Activated CD4-positive, alpha-beta T cell treated with anti-CD3 and anti-CD28 coated beads, Interleukin-2, amount 10 ng/mL, durations not matched to agents 7 days and 5 days (primary cell): ENCODE results near the gene BCL2. TPM values are rescaled to one million over a fixed set of nuclear protein-coding genes. Genes with fewer than 3 reads are reported as not detected.
A peak's percentile ranks its signal among the peaks of the same experiment; 100 is the strongest.

ENCODE experiments used
- CTCF ChIA-PET: fragments of 350-600 bp; sonication (Branson Sonifier 250); formaldehyde crosslinking; loops from one replicate; lab custom pipeline; 2021; ENCODE audit warnings: antibody characterized with exemption; lab: Charles Lee
- POLR2A ChIA-PET: fragments of 350-600 bp; sonication (Branson Sonifier 250); formaldehyde crosslinking; loops from one replicate; lab custom pipeline; 2021; ENCODE audit warnings: antibody characterized with exemption; lab: Charles Lee
- DNase-seq: peaks from one replicate; pipeline ENCODE4 v3.0.0-alpha.2; 2020
- H3K27ac Mint-ChIP-seq: one replicate; pipeline ENCODE4 v1.8.0; 2021; ENCODE audit warnings: mild to moderate bottlenecking, moderate library complexity, mixed read lengths
- H3K27me3 Mint-ChIP-seq: one replicate; pipeline ENCODE4 v1.8.0; 2021; ENCODE audit warnings: mixed read lengths
- H3K36me3 Mint-ChIP-seq: one replicate; pipeline ENCODE4 v1.8.0; 2021; ENCODE audit warnings: low read depth, mixed read lengths
- H3K4me1 Mint-ChIP-seq: one replicate; pipeline ENCODE4 v1.8.0; 2021; ENCODE audit warnings: mixed read lengths
- H3K4me3 Mint-ChIP-seq: one replicate; pipeline ENCODE4 v1.8.0; 2021; ENCODE audit warnings: mild to moderate bottlenecking, moderate library complexity, mixed read lengths
- H3K9me3 Mint-ChIP-seq: one replicate; pipeline ENCODE4 v1.8.0; 2021; ENCODE audit warnings: mixed read lengths
- total RNA-seq, 2 experiments: library from RNA; stranded (reverse); gene quantifications; one replicate each; pipeline ENCODE4 v1.2.3, GENCODE V29; 2021

Gene BCL2
- total RNA-seq, 2 experiments from 2014 or later: 113 to 119 TPM

- Mint-ChIP-seq H3K4me1 (peaks cover 48% of the 10 kb centered on the region), H3K4me3 (no peak overlapping the region), H3K9me3 (no peaks in the 10 kb centered on the region), H3K27me3 (no peaks in the 10 kb centered on the region), H3K36me3 (peaks cover 57% of the 10 kb centered on the region), H3K27ac (no peak overlapping the region)
- DNase-seq: no peak
- CTCF ChIA-PET: interaction anchor here (0.5 to 0.6 kb wide), 2 partner anchors 56 to 345 kb away, joined by 3 to 4 read pairs; no protein-coding TSS in a partner anchor
- POLR2A ChIA-PET: no interaction called here
Measured at GRCh38 chr18:63146828-63147409, 172.7 kb downstream of the BCL2 start.

GRCh38 chr18:63145851-63146555, 173.6 kb downstream of the BCL2 start:
- CTCF ChIA-PET: interaction anchor here (0.5 to 1.0 kb wide), 4 partner anchors 8 to 345 kb away, joined by 3 to 4 read pairs (median 3); no protein-coding TSS in a partner anchor
- H3K9me3 Mint-ChIP-seq: no peaks in the 10 kb centered on the region

GRCh38 chr18:63145166-63145850, 174.3 kb downstream of the BCL2 start:
- Mint-ChIP-seq H3K27me3 (no peaks in the 10 kb centered on the region), H3K4me1 (peaks cover 47% of the 10 kb centered on the region), H3K9me3 (no peaks in the 10 kb centered on the region), H3K36me3 (peaks cover 66% of the 10 kb centered on the region), H3K4me3 (no peak overlapping the region), H3K27ac (no peak overlapping the region)
- ChIA-PET POLR2A (no interaction called here), CTCF (interaction anchor here (0.6 to 4.2 kb wide), 4 partner anchors 9 to 173 kb away, joined by 3 to 16 read pairs (median 4); no protein-coding TSS in a partner anchor)
- DNase-seq: no peak

More at GRCh38 chr18:63145851-63146555, 173.6 kb downstream of the BCL2 start:
- POLR2A ChIA-PET: no interaction called here
- H3K36me3 Mint-ChIP-seq: peaks cover 64% of the 10 kb centered on the region
- peaks cover 47% of the 10 kb centered on the region for H3K4me1 Mint-ChIP-seq
- H3K4me3 Mint-ChIP-seq: no peak overlapping the region
- H3K27me3 Mint-ChIP-seq: no peaks in the 10 kb centered on the region
- DNase-seq: no peak
- H3K27ac Mint-ChIP-seq: peak overlapping the region; percentile 58

- peaks cover 51% of the 10 kb centered on the region for H3K4me1 Mint-ChIP-seq
- POLR2A ChIA-PET: no interaction called here
- CTCF ChIA-PET: interaction anchor here (2.5 to 4.2 kb wide), 2 partner anchors 13 to 173 kb away, joined by 8 to 16 read pairs; no protein-coding TSS in a partner anchor
- H3K27ac Mint-ChIP-seq: no peak overlapping the region
- H3K4me3 Mint-ChIP-seq: no peak overlapping the region
- no peaks in the 10 kb centered on the region for H3K27me3 Mint-ChIP-seq
- peaks cover 66% of the 10 kb centered on the region for H3K36me3 Mint-ChIP-seq
- H3K9me3 Mint-ChIP-seq: no peaks in the 10 kb centered on the region
- DNase-seq: no peak
Measured at GRCh38 chr18:63144748-63145147, 174.8 kb downstream of the BCL2 start.

- CTCF ChIA-PET: interaction anchor here (0.6 to 4.2 kb wide), 9 partner anchors 10 to 180 kb away, joined by 3 to 16 read pairs (median 6); no protein-coding TSS in a partner anchor
- Mint-ChIP-seq H3K9me3 (no peaks in the 10 kb centered on the region), H3K4me1 (peaks cover 61% of the 10 kb centered on the region), H3K27ac (no peak overlapping the region), H3K36me3 (peaks cover 61% of the 10 kb centered on the region), H3K27me3 (no peaks in the 10 kb centered on the region), H3K4me3 (no peak overlapping the region)
- no peak for DNase-seq
- POLR2A ChIA-PET: no interaction called here
Measured at GRCh38 chr18:63143330-63143771, 176.2 kb downstream of the BCL2 start.

GRCh38 chr18:63142594-63143225, 176.9 kb downstream of the BCL2 start:
- DNase-seq: no peak
- Mint-ChIP-seq H3K4me1 (peaks cover 67% of the 10 kb centered on the region), H3K27me3 (no peaks in the 10 kb centered on the region), H3K27ac (peak overlapping the region; percentile 51), H3K36me3 (peaks cover 56% of the 10 kb centered on the region), H3K9me3 (no peaks in the 10 kb centered on the region), H3K4me3 (no peak overlapping the region)
- POLR2A ChIA-PET: no interaction called here
- CTCF ChIA-PET: interaction anchor here (0.6 to 4.2 kb wide), 9 partner anchors 11 to 180 kb away, joined by 3 to 16 read pairs (median 6); no protein-coding TSS in a partner anchor

GRCh38 chr18:63141778-63142176, 177.8 kb downstream of the BCL2 start:
- Mint-ChIP-seq H3K4me1 (peaks cover 74% of the 10 kb centered on the region), H3K36me3 (peaks cover 54% of the 10 kb centered on the region), H3K27ac (no peak overlapping the region), H3K9me3 (no peaks in the 10 kb centered on the region), H3K4me3 (no peak overlapping the region), H3K27me3 (no peaks in the 10 kb centered on the region)
- DNase-seq: no peak
- POLR2A ChIA-PET: no interaction called here
- CTCF ChIA-PET: interaction anchor here (1.3 to 4.2 kb wide), 3 partner anchors 14 to 181 kb away, joined by 5 to 16 read pairs (median 5); no protein-coding TSS in a partner anchor

- Mint-ChIP-seq H3K9me3 (no peaks in the 10 kb centered on the region), H3K36me3 (peaks cover 58% of the 10 kb centered on the region), H3K4me3 (no peak overlapping the region), H3K27ac (peak overlapping the region; percentile 34), H3K27me3 (no peaks in the 10 kb centered on the region), H3K4me1 (peaks cover 80% of the 10 kb centered on the region)
- ChIA-PET POLR2A (no interaction called here), CTCF (interaction anchor here (0.6 to 4.2 kb wide), 7 partner anchors 9 to 245 kb away, joined by 3 to 16 read pairs (median 4); no protein-coding TSS in a partner anchor)
- no peak for DNase-seq
Measured at GRCh38 chr18:63140997-63141777, 178.4 kb downstream of the BCL2 start.

GRCh38 chr18:63140038-63140450, 179.5 kb downstream of the BCL2 start:
- no peak for DNase-seq
- Mint-ChIP-seq H3K9me3 (peaks cover 2% of the 10 kb centered on the region), H3K27me3 (no peaks in the 10 kb centered on the region), H3K4me3 (no peak overlapping the region), H3K4me1 (peaks cover 85% of the 10 kb centered on the region), H3K27ac (no peak overlapping the region), H3K36me3 (peaks cover 65% of the 10 kb centered on the region)
- ChIA-PET CTCF (interaction anchor here (1.0 to 1.3 kb wide), 3 partner anchors 8 to 57 kb away, joined by 3 to 4 read pairs (median 3); no protein-coding TSS in a partner anchor), POLR2A (no interaction called here)

- DNase-seq: peak; percentile 16
Measured at GRCh38 chr18:63138436-63139340, 180.9 kb downstream of the BCL2 start.

More at GRCh38 chr18:63138436-63139340, 180.9 kb downstream of the BCL2 start:
- ChIA-PET POLR2A (no interaction called here), CTCF (interaction anchor here (0.6 to 2.0 kb wide), 9 partner anchors 9 to 599 kb away, joined by 3 to 6 read pairs (median 3); no protein-coding TSS in a partner anchor)
- peaks cover 79% of the 10 kb centered on the region for H3K4me1 Mint-ChIP-seq
- peaks cover 62% of the 10 kb centered on the region for H3K36me3 Mint-ChIP-seq
- H3K4me3 Mint-ChIP-seq: peak overlapping the region; percentile 62
- H3K27me3 Mint-ChIP-seq: no peaks in the 10 kb centered on the region
- peaks cover 2% of the 10 kb centered on the region for H3K9me3 Mint-ChIP-seq
- H3K27ac Mint-ChIP-seq: peak overlapping the region; percentile 86
